ENCODE measurements around the gene PDIA5.

DNA sequence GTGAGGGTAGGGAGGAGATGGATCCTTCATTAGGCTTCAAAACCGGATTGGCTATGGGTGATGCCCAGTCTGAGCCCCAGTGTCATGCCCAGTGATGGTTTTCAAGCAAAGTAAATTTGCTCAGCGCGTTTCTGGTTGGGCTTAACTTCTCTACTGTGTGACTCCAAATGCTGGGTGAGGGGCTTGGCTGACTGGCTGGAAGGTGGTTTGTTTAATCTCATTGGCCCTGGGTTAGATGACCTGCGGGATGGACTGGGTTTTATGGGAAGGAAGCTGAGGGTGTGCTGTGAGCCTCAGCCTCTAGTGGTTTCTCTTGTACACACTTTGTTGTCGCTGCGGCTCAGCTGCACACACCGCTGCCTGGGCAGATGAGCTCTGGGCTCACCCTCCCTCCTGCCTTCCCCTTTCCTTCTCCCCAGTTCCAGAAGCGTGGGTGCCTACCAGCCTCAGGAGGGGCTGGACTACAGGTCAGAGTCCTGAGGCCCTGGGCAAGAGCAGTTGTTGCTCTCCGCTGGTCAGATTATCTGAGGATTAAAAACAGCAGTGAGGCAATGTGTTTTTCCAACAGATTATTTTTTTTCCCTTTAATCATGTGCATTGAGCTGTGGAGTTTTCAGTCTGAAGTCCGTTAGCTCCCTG, 18.6 kb downstream of the PDIA5 start:
- TF ChIP-seq CTCF (IDR thresholded peaks at IDR 0.05) = no peak
- no peak for TF ChIP-seq EP300 (IDR thresholded peaks at IDR 0.05)
